ENCODE results near the gene AACS. TPM values are rescaled to one million over a fixed set of nuclear protein-coding genes. Genes with fewer than 3 reads are reported as not detected.
"Not testable (repeated sequence)": the region's sequence is repeated elsewhere in the genome, so short reads cannot be mapped to it uniquely, and the experiment has no call there.

Gene AACS
- total RNA-seq, 4 donors from 2014 or later: 17.9 to 29.7 (median 23.6) TPM

GRCh38 chr12:125081427-125081826 is 16.2 kb downstream of the AACS start:
- no peak overlapping the region for H3K27ac ChIP-seq
- no peaks in the 10 kb centered on the region for H3K9me3 ChIP-seq
- no peak for TF ChIP-seq POLR2A (IDR thresholded peaks at IDR 0.05)
- no peak for TF ChIP-seq CTCF (IDR thresholded peaks at IDR 0.05)
- no peak for TF ChIP-seq EP300 (IDR thresholded peaks at IDR 0.05)
- 81 to 90% methylated on average over 11 of the region's 11 CpGs for WGBS, 2 donors
- H3K27me3 ChIP-seq: no peaks in the 10 kb centered on the region
- no peak overlapping the region for H3K4me3 ChIP-seq
- peaks cover 0 to 85% (median 0%) of the 10 kb centered on the region in 3 donors for H3K36me3 ChIP-seq
- DNase-seq (ENCODE audit: low spot score in 2 of 2): no peak
- H3K4me1 ChIP-seq: no peaks in the 10 kb centered on the region

GRCh38 chr12:125083072-125083471 is 17.8 kb downstream of the AACS start:
- no peak overlapping the region for H3K27ac ChIP-seq
- no peaks in the 10 kb centered on the region for H3K4me1 ChIP-seq
- TF ChIP-seq EP300 (IDR thresholded peaks at IDR 0.05): no peak
- no peak for TF ChIP-seq POLR2A (IDR thresholded peaks at IDR 0.05)
- TF ChIP-seq CTCF (IDR thresholded peaks at IDR 0.05): no peak
- no peaks in the 10 kb centered on the region for H3K9me3 ChIP-seq
- peaks cover 0 to 85% (median 0%) of the 10 kb centered on the region in 3 donors for H3K36me3 ChIP-seq
- no peak for DNase-seq (ENCODE audit: low spot score in 2 of 2)
- no peak overlapping the region for H3K4me3 ChIP-seq
- 65 to 77% methylated on average over 6 of the region's 6 CpGs for WGBS, 2 donors
- H3K27me3 ChIP-seq: no peaks in the 10 kb centered on the region

- DNase-seq (ENCODE audit: low spot score in 2 of 2); H3K4me3 ChIP-seq; H3K9me3 ChIP-seq; H3K27ac ChIP-seq; H3K27me3 ChIP-seq; H3K4me1 ChIP-seq: not testable (repeated sequence)
- H3K36me3 ChIP-seq: peaks cover 0 to 99% (median 0%) of the 10 kb centered on the region in 3 donors
- WGBS, 2 donors: 78 to 93% methylated on average over 6 of the region's 6 CpGs
Observed at GRCh38 chr12:125088199-125088598, 23.0 kb downstream of the AACS start.

GRCh38 chr12:125089083-125089482 is 23.8 kb downstream of the AACS start:
- 84 to 92% methylated on average over 9 of the region's 9 CpGs for WGBS, 2 donors
- DNase-seq (ENCODE audit: low spot score in 2 of 2): no peak
- no peak overlapping the region for H3K27ac ChIP-seq
- H3K36me3 ChIP-seq: peaks cover 0 to 99% (median 0%) of the 10 kb centered on the region in 3 donors
- no peak overlapping the region for H3K4me3 ChIP-seq
- no peaks in the 10 kb centered on the region for H3K9me3 ChIP-seq
- TF ChIP-seq POLR2A (IDR thresholded peaks at IDR 0.05) (no peak), EP300 (IDR thresholded peaks at IDR 0.05) (no peak), CTCF (IDR thresholded peaks at IDR 0.05) (no peak)
- peaks cover 0 to 6% (median 0%) of the 10 kb centered on the region in 4 donors for H3K4me1 ChIP-seq
- H3K27me3 ChIP-seq: no peaks in the 10 kb centered on the region

GRCh38 chr12:125089626-125090025 is 24.4 kb downstream of the AACS start:
- Histone ChIP-seq H3K9me3 (no peaks in the 10 kb centered on the region), H3K27me3 (no peaks in the 10 kb centered on the region), H3K4me1 (peaks cover 0 to 6% (median 0%) of the 10 kb centered on the region in 4 donors), H3K36me3 (peaks cover 0 to 99% (median 0%) of the 10 kb centered on the region in 3 donors), H3K4me3 (no peak overlapping the region), H3K27ac (no peak overlapping the region)
- DNase-seq (ENCODE audit: low spot score in 2 of 2): no peak
- 97 to 98% methylated on average over 1 of the region's 1 CpG for WGBS, 2 donors
- no peak for TF ChIP-seq CTCF (IDR thresholded peaks at IDR 0.05)
- no peak for TF ChIP-seq EP300 (IDR thresholded peaks at IDR 0.05)
- TF ChIP-seq POLR2A (IDR thresholded peaks at IDR 0.05): no peak

- Histone ChIP-seq H3K27me3 (no peaks in the 10 kb centered on the region), H3K9me3 (no peaks in the 10 kb centered on the region), H3K4me3 (no peak overlapping the region), H3K36me3 (peaks cover 0 to 98% (median 0%) of the 10 kb centered on the region in 3 donors), H3K4me1 (peaks cover 0 to 6% (median 0%) of the 10 kb centered on the region in 4 donors), H3K27ac (no peak overlapping the region)
- TF ChIP-seq POLR2A (IDR thresholded peaks at IDR 0.05) (no peak), EP300 (IDR thresholded peaks at IDR 0.05) (no peak), CTCF (IDR thresholded peaks at IDR 0.05) (no peak)
- WGBS, 2 donors: 96 to 97% methylated on average over 3 of the region's 3 CpGs
- DNase-seq (ENCODE audit: low spot score in 2 of 2): no peak
Observed at GRCh38 chr12:125090437-125090836, 25.2 kb downstream of the AACS start.

Measured in tibial nerve (tissue), 4 donors.